ENCODE data around the gene MORC2.

DNA sequence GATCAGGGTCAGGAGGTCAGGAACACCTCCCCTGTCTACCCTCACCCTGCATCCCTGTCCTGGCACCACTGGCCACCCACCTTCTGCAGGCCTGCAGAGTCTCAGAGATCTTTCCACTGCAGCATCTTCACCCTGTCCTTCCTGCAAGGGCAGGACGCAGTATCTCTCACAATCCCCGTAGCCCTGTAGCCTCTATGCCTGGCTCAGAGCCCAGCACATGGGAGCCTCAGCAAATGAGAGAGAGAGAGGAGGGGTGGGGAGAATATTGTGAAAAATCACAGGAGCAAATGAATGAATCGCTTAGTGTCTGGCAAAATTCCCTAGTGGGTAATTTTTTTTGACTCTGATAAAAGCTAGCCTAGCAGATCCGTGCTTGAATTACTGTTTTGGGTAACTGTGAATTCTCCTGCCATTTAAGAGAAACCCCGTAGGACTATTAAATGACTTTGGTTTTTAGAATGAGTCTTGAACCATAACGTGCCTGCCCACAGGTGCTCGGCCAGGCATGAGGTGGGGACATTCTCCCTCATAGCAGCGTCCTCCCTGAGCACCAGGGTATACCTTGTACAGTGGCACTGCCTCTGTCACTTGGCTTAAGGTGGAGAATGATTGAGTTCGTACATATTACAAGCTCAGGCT lies 91.5 kb downstream of the MORC2 start:
- TF ChIP-seq, protein P1, sequence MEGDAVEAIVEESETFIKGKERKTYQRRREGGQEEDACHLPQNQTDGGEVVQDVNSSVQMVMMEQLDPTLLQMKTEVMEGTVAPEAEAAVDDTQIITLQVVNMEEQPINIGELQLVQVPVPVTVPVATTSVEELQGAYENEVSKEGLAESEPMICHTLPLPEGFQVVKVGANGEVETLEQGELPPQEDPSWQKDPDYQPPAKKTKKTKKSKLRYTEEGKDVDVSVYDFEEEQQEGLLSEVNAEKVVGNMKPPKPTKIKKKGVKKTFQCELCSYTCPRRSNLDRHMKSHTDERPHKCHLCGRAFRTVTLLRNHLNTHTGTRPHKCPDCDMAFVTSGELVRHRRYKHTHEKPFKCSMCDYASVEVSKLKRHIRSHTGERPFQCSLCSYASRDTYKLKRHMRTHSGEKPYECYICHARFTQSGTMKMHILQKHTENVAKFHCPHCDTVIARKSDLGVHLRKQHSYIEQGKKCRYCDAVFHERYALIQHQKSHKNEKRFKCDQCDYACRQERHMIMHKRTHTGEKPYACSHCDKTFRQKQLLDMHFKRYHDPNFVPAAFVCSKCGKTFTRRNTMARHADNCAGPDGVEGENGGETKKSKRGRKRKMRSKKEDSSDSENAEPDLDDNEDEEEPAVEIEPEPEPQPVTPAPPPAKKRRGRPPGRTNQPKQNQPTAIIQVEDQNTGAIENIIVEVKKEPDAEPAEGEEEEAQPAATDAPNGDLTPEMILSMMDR (conservative IDR thresholded peaks at IDR 0.05) = no peak
- TF ChIP-seq ZFX (IDR thresholded peaks at IDR 0.05) = no peak

Data from C4-2B (cell line).